Caco-2 (cell line): ENCODE results near the gene PAFAH1B1. TPM values are rescaled to one million over a fixed set of nuclear protein-coding genes. Genes with fewer than 3 reads are reported as not detected.
A peak's percentile ranks its signal among the peaks of the same experiment; 100 is the strongest.
"Not testable (repeated sequence)": the region's sequence is repeated elsewhere in the genome, so short reads cannot be mapped to it uniquely, and the experiment has no call there.

Experiments
- BruUV-seq: library from RNA; stranded (reverse); fragments of 400-500 nt; replicated peaks from 2 replicates; lab custom pipeline; 2021; lab: Mats Ljungman, UMichigan
- CTCF ChIA-PET: fragments of 300-600 bp; sonication (Branson Sonifier 250); formaldehyde crosslinking; loops from one replicate; lab custom pipeline; 2022; ENCODE audit warnings: antibody characterized with exemption; lab: Charles Lee
- POLR2A ChIA-PET: fragments of 300-600 bp; sonication (Branson Sonifier 250); formaldehyde crosslinking; loops from one replicate; lab custom pipeline; 2022; ENCODE audit warnings: antibody characterized with exemption; lab: Charles Lee
- DNase-seq, 2 experiments: peaks; one replicate each; pipeline versions ENCODE4 v3.0.0 to v3.0.0-alpha.2; 2020 to 2022
- H3K27me3 ChIP-seq: replicated peaks from 2 replicates; pipeline ENCODE4 v1.6.0; 2011; ENCODE audit warnings: low read length; ENCODE audit not compliant: control insufficient read depth, insufficient read depth
- H3K36me3 ChIP-seq: 2 replicates; pipeline ENCODE4 v1.5.1; 2011; ENCODE audit warnings: low read length; ENCODE audit not compliant: control insufficient read depth, insufficient read depth
- H3K4me1 ChIP-seq: fragments of 250-450 bp; sonication (Bioruptor Pico); 2 replicates; pipeline ENCODE4 v1.5.1; 2020; ENCODE audit warnings: mild to moderate bottlenecking
- H3K4me3 ChIP-seq: 2 replicates; pipeline ENCODE4 v1.5.1; 2011; ENCODE audit warnings: low read depth, mild to moderate bottlenecking, control low read depth, low read length
- H3K9me3 ChIP-seq: fragments of 250-450 bp; sonication (Bioruptor Pico); 2 replicates; pipeline ENCODE4 v1.5.1; 2020; ENCODE audit warnings: mild to moderate bottlenecking, moderate library complexity
- H3K27ac Mint-ChIP-seq: one replicate; pipeline ENCODE4 v1.8.0; 2022; ENCODE audit warnings: mixed read lengths; ENCODE audit not compliant: unreplicated experiment
- H3K27me3 Mint-ChIP-seq: one replicate; pipeline ENCODE4 v1.8.0; 2022; ENCODE audit warnings: mixed read lengths; ENCODE audit not compliant: insufficient read depth, unreplicated experiment
- H3K36me3 Mint-ChIP-seq: one replicate; pipeline ENCODE4 v1.8.0; 2022; ENCODE audit warnings: mild to moderate bottlenecking, mixed read lengths; ENCODE audit not compliant: insufficient read depth, unreplicated experiment
- H3K4me1 Mint-ChIP-seq: one replicate; pipeline ENCODE4 v1.8.0; 2022; ENCODE audit warnings: low read depth, mixed read lengths; ENCODE audit not compliant: unreplicated experiment
- H3K4me3 Mint-ChIP-seq: one replicate; pipeline ENCODE4 v1.8.0; 2022; ENCODE audit warnings: mild to moderate bottlenecking, moderate library complexity, mixed read lengths; ENCODE audit not compliant: unreplicated experiment
- H3K9me3 Mint-ChIP-seq: one replicate; pipeline ENCODE4 v1.8.0; 2022; ENCODE audit warnings: mixed read lengths; ENCODE audit not compliant: unreplicated experiment
- intact Hi-C: fragments of 100-400 bp; cut with micrococcal nuclease; formaldehyde crosslinking; loops from one replicate; pipeline ENCODE4 v1.10.0; 2022; ENCODE audit not compliant: unreplicated experiment
- total RNA-seq: library from RNA; stranded (reverse); gene quantifications from 2 replicates; pipeline ENCODE4 v1.2.3, GENCODE V29; 2022
- TF ChIP-seq, protein P1 (sequence below), 2 experiments: fragments of 200-600 bp in 1 of 2; IDR thresholded peaks; 1 replicate in 1 of 2; 2 replicates in 1 of 2; pipeline versions ENCODE4 v1.5.1 to v1.8.0; 2011 to 2022; ENCODE audit warnings: antibody characterized with exemption in 1 of 2, control low read depth in 1 of 2, inconsistent platforms in 1 of 2, low read depth in 1 of 2, low read length in 1 of 2, mild to moderate bottlenecking in 1 of 2, moderate library complexity in 1 of 2; ENCODE audit not compliant: insufficient read depth in 1 of 2, severe bottlenecking in 1 of 2, unreplicated experiment in 1 of 2

PAFAH1B1 gene
- total RNA-seq, 1 experiment from 2014 or later = 141 TPM

- Mint-ChIP-seq H3K27me3 (no peaks in the 10 kb centered on the region), H3K4me3 (no peak overlapping the region), H3K4me1 (peaks cover 35% of the 10 kb centered on the region), H3K36me3 (peaks cover 55% of the 10 kb centered on the region), H3K27ac (peak overlapping the region; percentile 66), H3K9me3 (peaks cover 11% of the 10 kb centered on the region)
- intact Hi-C loops = no loop called here
- no peak for DNase-seq
- H3K9me3 ChIP-seq = peaks cover 10% of the 10 kb centered on the region; the same call in 1 of the 2 replicates
- TF ChIP-seq, protein P1, sequence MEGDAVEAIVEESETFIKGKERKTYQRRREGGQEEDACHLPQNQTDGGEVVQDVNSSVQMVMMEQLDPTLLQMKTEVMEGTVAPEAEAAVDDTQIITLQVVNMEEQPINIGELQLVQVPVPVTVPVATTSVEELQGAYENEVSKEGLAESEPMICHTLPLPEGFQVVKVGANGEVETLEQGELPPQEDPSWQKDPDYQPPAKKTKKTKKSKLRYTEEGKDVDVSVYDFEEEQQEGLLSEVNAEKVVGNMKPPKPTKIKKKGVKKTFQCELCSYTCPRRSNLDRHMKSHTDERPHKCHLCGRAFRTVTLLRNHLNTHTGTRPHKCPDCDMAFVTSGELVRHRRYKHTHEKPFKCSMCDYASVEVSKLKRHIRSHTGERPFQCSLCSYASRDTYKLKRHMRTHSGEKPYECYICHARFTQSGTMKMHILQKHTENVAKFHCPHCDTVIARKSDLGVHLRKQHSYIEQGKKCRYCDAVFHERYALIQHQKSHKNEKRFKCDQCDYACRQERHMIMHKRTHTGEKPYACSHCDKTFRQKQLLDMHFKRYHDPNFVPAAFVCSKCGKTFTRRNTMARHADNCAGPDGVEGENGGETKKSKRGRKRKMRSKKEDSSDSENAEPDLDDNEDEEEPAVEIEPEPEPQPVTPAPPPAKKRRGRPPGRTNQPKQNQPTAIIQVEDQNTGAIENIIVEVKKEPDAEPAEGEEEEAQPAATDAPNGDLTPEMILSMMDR (IDR thresholded peaks at IDR 0.05; ENCODE audit: insufficient read depth in 1 of 2, low read depth in 1 of 2, low read length in 1 of 2, severe bottlenecking in 1 of 2, unreplicated experiment in 1 of 2) = no peak
- ChIA-PET CTCF (no interaction called here), POLR2A (no interaction called here)
- no peak overlapping the region for H3K4me3 ChIP-seq
- BruUV-seq = no TSS peak
- H3K4me1 ChIP-seq = peaks cover 3% of the 10 kb centered on the region; the same call in 1 of the 2 replicates
- no peaks in the 10 kb centered on the region for H3K27me3 ChIP-seq
- H3K36me3 ChIP-seq = no peaks in the 10 kb centered on the region; the same call in 1 of the 2 replicates
Observed at GRCh38 chr17:2624292-2624731, 30.9 kb downstream of the PAFAH1B1 start.

DNA sequence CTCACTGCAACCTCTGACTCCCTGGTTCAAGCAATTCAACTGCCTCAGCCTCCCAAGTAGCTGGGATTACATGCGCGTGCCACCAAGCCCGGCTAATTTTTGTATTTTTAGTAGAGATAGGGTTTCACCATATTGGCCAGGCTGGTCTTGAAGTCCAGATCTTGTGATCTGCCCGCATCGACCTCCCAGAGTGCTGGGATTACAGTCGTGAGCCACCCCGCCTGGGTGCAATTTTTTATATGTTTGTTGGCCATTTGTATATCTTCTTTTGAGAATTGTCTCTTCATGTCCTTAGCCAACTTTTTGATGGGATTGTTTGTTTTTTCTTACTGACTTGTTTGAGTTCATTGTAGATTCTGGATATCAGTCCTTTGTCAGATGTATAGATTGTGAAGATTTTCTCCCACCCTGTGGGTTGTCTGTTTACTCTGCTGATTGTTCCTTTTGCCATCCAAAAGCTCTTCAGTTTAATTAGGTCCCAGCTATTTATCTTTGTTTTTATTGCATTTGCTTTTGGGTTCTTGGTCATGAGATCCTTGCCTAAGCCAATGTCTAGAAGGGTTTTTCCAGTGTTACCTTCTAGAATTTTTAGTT, 33.3 kb downstream of the PAFAH1B1 start:
- H3K36me3 ChIP-seq, H3K27ac Mint-ChIP-seq, H3K4me1 ChIP-seq, H3K27me3 Mint-ChIP-seq, H3K4me3 Mint-ChIP-seq, BruUV-seq, H3K27me3 ChIP-seq, H3K4me3 ChIP-seq, DNase-seq, H3K9me3 ChIP-seq, POLR2A ChIA-PET, CTCF ChIA-PET, intact Hi-C loops: not testable (repeated sequence)
- Mint-ChIP-seq H3K4me1 (peaks cover 39% of the 10 kb centered on the region), H3K36me3 (peaks cover 54% of the 10 kb centered on the region), H3K9me3 (peaks cover 11% of the 10 kb centered on the region)

GRCh38 chr17:2628922-2629321, 35.5 kb downstream of the PAFAH1B1 start:
- H3K36me3 Mint-ChIP-seq = peaks cover 40% of the 10 kb centered on the region
- H3K36me3 ChIP-seq, CTCF ChIA-PET, H3K27me3 Mint-ChIP-seq, H3K27me3 ChIP-seq, H3K4me3 ChIP-seq, H3K4me3 Mint-ChIP-seq, H3K9me3 ChIP-seq, H3K4me1 ChIP-seq, POLR2A ChIA-PET, intact Hi-C loops, BruUV-seq, DNase-seq: not testable (repeated sequence)
- peaks cover 11% of the 10 kb centered on the region for H3K9me3 Mint-ChIP-seq
- peak overlapping the region; percentile 20 for H3K27ac Mint-ChIP-seq
- H3K4me1 Mint-ChIP-seq = peaks cover 30% of the 10 kb centered on the region

DNA sequence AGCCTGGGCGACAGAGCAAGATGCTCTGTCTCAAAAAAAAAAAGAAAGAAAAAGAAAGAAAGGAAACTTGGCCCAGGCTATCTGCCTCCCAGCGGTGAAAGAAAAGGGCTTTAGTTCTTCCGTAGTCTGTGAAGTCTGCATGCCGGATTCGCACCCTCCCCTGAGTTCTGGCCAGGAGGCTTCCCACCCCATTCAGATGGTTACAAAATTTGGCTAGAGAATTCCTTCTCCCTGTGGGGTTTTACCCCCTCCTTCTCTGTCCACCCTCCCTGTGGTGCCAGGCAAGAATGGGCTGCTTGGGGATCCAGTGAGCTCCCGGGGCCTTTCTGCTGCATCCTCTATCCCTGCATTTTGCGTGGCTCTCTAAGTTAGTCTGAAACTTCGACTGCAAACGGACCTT, 37.8 kb downstream of the PAFAH1B1 start:
- H3K27me3 Mint-ChIP-seq = no peaks in the 10 kb centered on the region
- intact Hi-C loops = no loop called here

More for the DNA sequence above, 37.8 kb downstream of the PAFAH1B1 start:
- TF ChIP-seq, protein P1 (IDR thresholded peaks at IDR 0.05; ENCODE audit: insufficient read depth in 1 of 2, low read depth in 1 of 2, low read length in 1 of 2, severe bottlenecking in 1 of 2, unreplicated experiment in 1 of 2) = no peak
- H3K36me3 Mint-ChIP-seq = peaks cover 49% of the 10 kb centered on the region
- H3K4me3 Mint-ChIP-seq = no peak overlapping the region
- H3K4me1 Mint-ChIP-seq = peaks cover 31% of the 10 kb centered on the region
- peaks cover 8% of the 10 kb centered on the region; the same call in 1 of the 2 replicates for H3K4me1 ChIP-seq
- H3K27ac Mint-ChIP-seq = no peak overlapping the region
- no TSS peak for BruUV-seq
- H3K9me3 Mint-ChIP-seq = peaks cover 11% of the 10 kb centered on the region
- H3K36me3 ChIP-seq = no peaks in the 10 kb centered on the region
- ChIA-PET POLR2A (no interaction called here), CTCF (interaction anchor here (0.6 kb wide), 1 partner anchor 33 kb away, joined by 3 read pairs; no protein-coding TSS in a partner anchor)
- H3K4me3 ChIP-seq = no peak overlapping the region
- no peaks in the 10 kb centered on the region for H3K9me3 ChIP-seq
- no peaks in the 10 kb centered on the region for H3K27me3 ChIP-seq
- no peak for DNase-seq
